H1 (cell line): ENCODE results near the gene CCNI. TPM values are rescaled to one million over a fixed set of nuclear protein-coding genes. Genes with fewer than 3 reads are reported as not detected.

Experiments
- CEBPB ChIP-seq: IDR thresholded peaks from 2 replicates; pipeline ENCODE4 v1.6.1; 2012; ENCODE audit warnings: low read depth, low read length
- CREB1 ChIP-seq: IDR thresholded peaks from 2 replicates; pipeline ENCODE4 v1.6.1; 2012; ENCODE audit warnings: inconsistent platforms
- CTCF ChIP-seq, 3 experiments: IDR thresholded peaks; 1 replicate in 2 of 3; 2 replicates in 1 of 3; pipeline versions ENCODE4 v1.5.1 to v1.6.1; 2011; ENCODE audit warnings: low read length in 3 of 3, mild to moderate bottlenecking in 3 of 3, inconsistent platforms in 2 of 3, low read depth in 1 of 3, moderate library complexity in 1 of 3; ENCODE audit not compliant: insufficient read depth in 1 of 3; ENCODE audit errors: control extremely low read depth in 1 of 3
- EP300 ChIP-seq, 2 experiments: IDR thresholded peaks; 1 replicate in 1 of 2; 2 replicates in 1 of 2; pipeline ENCODE4 v1.6.1; 2011 to 2012; ENCODE audit warnings: low read depth in 2 of 2, low read length in 2 of 2, mild to moderate bottlenecking in 2 of 2, borderline replicate concordance in 1 of 2, inconsistent platforms in 1 of 2, moderate library complexity in 1 of 2
- EZH2 ChIP-seq: fragments of 200-600 bp; sonication (generic); IDR thresholded peaks from 2 replicates; pipeline ENCODE4 v1.7.1; 2012; ENCODE audit warnings: low read depth, mild to moderate bottlenecking, moderate library complexity, low read length, inconsistent platforms; ENCODE audit not compliant: severe bottlenecking
- FOSL1 ChIP-seq: IDR thresholded peaks from 2 replicates; pipeline ENCODE4 v1.6.1; 2011; ENCODE audit warnings: mild to moderate bottlenecking, low read depth, low read length, moderate library complexity; ENCODE audit not compliant: insufficient read depth
- GTF2F1 ChIP-seq: IDR thresholded peaks from 2 replicates; pipeline ENCODE4 v1.6.1; 2012; ENCODE audit warnings: low read depth, low read length, improper control_type of control experiment, borderline replicate concordance
- KDM1A ChIP-seq: fragments of 200-600, 300-600 bp; sonication (generic); IDR thresholded peaks from 2 replicates; pipeline ENCODE4 v1.7.1; 2016; ENCODE audit warnings: mild to moderate bottlenecking, low read length, borderline replicate concordance
- KDM4A ChIP-seq: IDR thresholded peaks from one replicate; pipeline ENCODE4 v1.7.1; 2012; ENCODE audit warnings: low read depth, mild to moderate bottlenecking, moderate library complexity, low read length, inconsistent platforms; ENCODE audit not compliant: severe bottlenecking
- RAD21 ChIP-seq, 2 experiments: IDR thresholded peaks in 1 of 2; conservative IDR thresholded peaks in 1 of 2; 2 replicates each; pipeline ENCODE4 v1.6.1; 2011; ENCODE audit warnings: low read depth in 2 of 2, low read length in 2 of 2, improper control_type of control experiment in 1 of 2, inconsistent platforms in 1 of 2, mild to moderate bottlenecking in 1 of 2, moderate library complexity in 1 of 2
- RFX5 ChIP-seq: IDR thresholded peaks from 2 replicates; pipeline ENCODE4 v1.6.1; 2011; ENCODE audit warnings: low read depth, low read length, improper control_type of control experiment, borderline replicate concordance
- RNF2 ChIP-seq: fragments of 200-900, 300-1000 bp; sonication (generic); IDR thresholded peaks from 2 replicates; pipeline ENCODE4 v1.7.1; 2016; ENCODE audit warnings: borderline replicate concordance, low read depth, mild to moderate bottlenecking, antibody characterized with exemption, low read length; ENCODE audit not compliant: poor library complexity, severe bottlenecking; ENCODE audit errors: missing control alignments
- SIRT6 ChIP-seq: IDR thresholded peaks from one replicate; pipeline ENCODE4 v1.7.1; 2012; ENCODE audit warnings: low read length, inconsistent platforms
- TAF1 ChIP-seq: IDR thresholded peaks from 2 replicates; pipeline ENCODE4 v1.6.1; 2011; ENCODE audit warnings: mild to moderate bottlenecking, low read depth, low read length
- TEAD4 ChIP-seq: IDR thresholded peaks from 2 replicates; pipeline ENCODE4 v1.6.1; 2012; ENCODE audit warnings: low read depth, low read length, inconsistent platforms, mixed read lengths
- USF2 ChIP-seq: IDR thresholded peaks from 2 replicates; pipeline ENCODE4 v1.6.1; 2011; ENCODE audit warnings: low read length, improper control_type of control experiment
- polyA plus RNA-seq, 7 experiments: library from polyadenylated mRNA; depleted of rRNA in 3 of 7; stranded (reverse) in 5 of 7; unstranded in 2 of 7; fragments of >200 nt in 5 of 7; fragments of 200-250 nt in 2 of 7; gene quantifications; 1 replicate in 5 of 7; 2 replicates in 1 of 7; 4 replicates in 1 of 7; pipeline versions ENCODE4 v1.2.1 to v1.2.3, GENCODE V29; 2011 to 2013; ENCODE audit warnings: missing spikeins in 2 of 7, mixed read lengths in 2 of 7
- total RNA-seq: library from RNA; stranded (reverse); fragmentation: NEBNext Ultra II Directional; extraction: Animal tissue kit (Norgen Biotek cat#: 25700); gene quantifications from 2 replicates; pipeline ENCODE4 v1.2.1, GENCODE V29; 2021

CCNI gene
- total and polyA plus RNA-seq, 2 of the 8 experiments (the other 6 are each of a cell fraction or from before 2014, with no cell fraction given): 97.8 to 234 TPM

GRCh38 chr4:77074981-77075855 lies 571 bp downstream of the CCNI start (continued):
- TF ChIP-seq EP300 (IDR thresholded peaks at IDR 0.05; ENCODE audit: borderline replicate concordance in 1 of 2, low read depth in 2 of 2, low read length in 2 of 2) (no peak), USF2 (no peak), FOSL1 (no peak), RNF2 (no peak), TAF1 (no peak), TEAD4 (no peak), KDM1A (no peak), CEBPB (no peak), GTF2F1 (no peak), CREB1 (peak; percentile 71; the same call in 1 of the 2 replicates), KDM4A (peak; percentile 5), RAD21 (IDR thresholded peaks at IDR 0.05 in 1 of 2, conservative IDR thresholded peaks at IDR 0.05 in 1 of 2; ENCODE audit: low read depth in 2 of 2, low read length in 2 of 2) (no peak), EZH2 (no peak), SIRT6 (no peak), RFX5 (no peak), CTCF (IDR thresholded peaks at IDR 0.05; ENCODE audit: control extremely low read depth in 1 of 3, insufficient read depth in 1 of 3, low read depth in 1 of 3, low read length in 3 of 3) (no peak)
- TF ChIP-seq, all 59 proteins: peak for 6
